SK-N-SH (cell line): ENCODE data around the gene ADAMTS14.

Experiments used
- CTCF ChIP-seq: fragments of 200-600 bp; sonication (generic); IDR thresholded peaks from 2 replicates; pipeline ENCODE4 v1.6.1; 2017; ENCODE audit warnings: antibody characterized with exemption, mild to moderate bottlenecking, moderate library complexity
- FOXM1 ChIP-seq: IDR thresholded peaks from 2 replicates; pipeline ENCODE4 v1.4.0; 2012; ENCODE audit warnings: low read depth, mild to moderate bottlenecking
- GABPA ChIP-seq: IDR thresholded peaks from 2 replicates; pipeline ENCODE4 v1.4.0; 2012; ENCODE audit warnings: low read depth, mild to moderate bottlenecking
- NFIC ChIP-seq: IDR thresholded peaks from 2 replicates; pipeline ENCODE4 v1.4.0; 2012; ENCODE audit warnings: borderline replicate concordance
- POLR2AphosphoS5 ChIP-seq: IDR thresholded peaks from 2 replicates; pipeline ENCODE4 v1.6.1; 2012; ENCODE audit warnings: low read depth, low read length
- RFX5 ChIP-seq: IDR thresholded peaks from 2 replicates; pipeline ENCODE4 v1.6.1; 2012; ENCODE audit warnings: mild to moderate bottlenecking, improper control_type of control experiment, low read length
- SIN3A ChIP-seq: IDR thresholded peaks from 2 replicates; pipeline ENCODE4 v1.6.1; 2012; ENCODE audit warnings: low read depth, mild to moderate bottlenecking, low read length, moderate library complexity, borderline replicate concordance
- YY1 ChIP-seq: IDR thresholded peaks from 2 replicates; pipeline ENCODE4 v1.4.0; 2012; ENCODE audit warnings: low read depth, mild to moderate bottlenecking
- TF ChIP-seq, protein P1 (sequence below): IDR thresholded peaks from 2 replicates; pipeline ENCODE4 v1.4.0; 2012; ENCODE audit warnings: low read depth, borderline replicate concordance

GRCh38 chr10:70810967-70811366, 138.7 kb downstream of the ADAMTS14 start:
- no peak for TF ChIP-seq CTCF
- no peak for TF ChIP-seq NFIC
- TF ChIP-seq GABPA, result no peak
- TF ChIP-seq YY1, result no peak
- no peak for TF ChIP-seq FOXM1
- TF ChIP-seq, protein P1, sequence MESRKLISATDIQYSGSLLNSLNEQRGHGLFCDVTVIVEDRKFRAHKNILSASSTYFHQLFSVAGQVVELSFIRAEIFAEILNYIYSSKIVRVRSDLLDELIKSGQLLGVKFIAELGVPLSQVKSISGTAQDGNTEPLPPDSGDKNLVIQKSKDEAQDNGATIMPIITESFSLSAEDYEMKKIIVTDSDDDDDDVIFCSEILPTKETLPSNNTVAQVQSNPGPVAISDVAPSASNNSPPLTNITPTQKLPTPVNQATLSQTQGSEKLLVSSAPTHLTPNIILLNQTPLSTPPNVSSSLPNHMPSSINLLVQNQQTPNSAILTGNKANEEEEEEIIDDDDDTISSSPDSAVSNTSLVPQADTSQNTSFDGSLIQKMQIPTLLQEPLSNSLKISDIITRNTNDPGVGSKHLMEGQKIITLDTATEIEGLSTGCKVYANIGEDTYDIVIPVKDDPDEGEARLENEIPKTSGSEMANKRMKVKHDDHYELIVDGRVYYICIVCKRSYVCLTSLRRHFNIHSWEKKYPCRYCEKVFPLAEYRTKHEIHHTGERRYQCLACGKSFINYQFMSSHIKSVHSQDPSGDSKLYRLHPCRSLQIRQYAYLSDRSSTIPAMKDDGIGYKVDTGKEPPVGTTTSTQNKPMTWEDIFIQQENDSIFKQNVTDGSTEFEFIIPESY, result no peak
- no peak for TF ChIP-seq RFX5
- TF ChIP-seq SIN3A, result no peak
- TF ChIP-seq POLR2AphosphoS5, result no peak
